Activated CD4-positive, alpha-beta memory T cell treated with anti-CD3 and anti-CD28 coated beads, Interleukin-2, amount 10 ng/mL, durations not matched to agents 7 days and 5 days (primary cell): ENCODE data around the gene ATP2A3. TPM values are rescaled to one million over a fixed set of nuclear protein-coding genes. Genes with fewer than 3 reads are reported as not detected.
"Not testable (repeated sequence)": the region's sequence is repeated elsewhere in the genome, so short reads cannot be mapped to it uniquely, and the experiment has no call there.

Experiments
- CTCF ChIA-PET: fragments of 350-600 bp; sonication (Branson Sonifier 250); formaldehyde crosslinking; loops from one replicate; lab custom pipeline; 2021; ENCODE audit warnings: antibody characterized with exemption, inconsistent platforms; lab: Charles Lee
- POLR2A ChIA-PET: fragments of 350-600 bp; sonication (Branson Sonifier 250); formaldehyde crosslinking; loops from one replicate; lab custom pipeline; 2021; ENCODE audit warnings: antibody characterized with exemption; lab: Charles Lee
- DNase-seq: peaks from one replicate; pipeline ENCODE4 v3.0.0-alpha.2; 2020
- H3K27ac Mint-ChIP-seq: one replicate; pipeline ENCODE4 v1.8.0; 2021; ENCODE audit warnings: mild to moderate bottlenecking, mixed read lengths
- H3K27me3 Mint-ChIP-seq: one replicate; pipeline ENCODE4 v1.8.0; 2021; ENCODE audit warnings: mixed read lengths
- H3K36me3 Mint-ChIP-seq: one replicate; pipeline ENCODE4 v1.8.0; 2021; ENCODE audit warnings: low read depth, mixed read lengths
- H3K4me1 Mint-ChIP-seq: one replicate; pipeline ENCODE4 v1.8.0; 2021; ENCODE audit warnings: mixed read lengths
- H3K4me3 Mint-ChIP-seq: one replicate; pipeline ENCODE4 v1.8.0; 2021; ENCODE audit warnings: mild to moderate bottlenecking, mixed read lengths
- H3K9me3 Mint-ChIP-seq: one replicate; pipeline ENCODE4 v1.8.0; 2021; ENCODE audit warnings: mixed read lengths
- total RNA-seq, 2 experiments: library from RNA; stranded (reverse); gene quantifications; one replicate each; pipeline ENCODE4 v1.2.3, GENCODE V29; 2021

ATP2A3 gene
- total RNA-seq, 2 experiments from 2014 or later = 290 to 291 TPM

GRCh38 chr17:4003501-4004421, 39.5 kb upstream of the ATP2A3 start:
- no peak for DNase-seq
- H3K27ac Mint-ChIP-seq = no peak overlapping the region
- no peaks in the 10 kb centered on the region for H3K9me3 Mint-ChIP-seq
- peaks cover 24% of the 10 kb centered on the region for H3K36me3 Mint-ChIP-seq
- ChIA-PET CTCF (interaction anchor here (0.7 to 4.0 kb wide), 6 partner anchors 22 to 158 kb away, joined by 3 to 29 read pairs (median 6); partner anchors contain the start of genes NCBP3 and P2RX1), POLR2A (no interaction called here)
- H3K27me3 Mint-ChIP-seq = peaks cover 1% of the 10 kb centered on the region
- no peak overlapping the region for H3K4me3 Mint-ChIP-seq
- peaks cover 6% of the 10 kb centered on the region for H3K4me1 Mint-ChIP-seq

GRCh38 chr17:4003131-4003500, 38.9 kb upstream of the ATP2A3 start:
- POLR2A ChIA-PET = no interaction called here
- H3K4me1 Mint-ChIP-seq = peaks cover 6% of the 10 kb centered on the region
- no peak overlapping the region for H3K27ac Mint-ChIP-seq
- DNase-seq = no peak
- H3K36me3 Mint-ChIP-seq = peaks cover 21% of the 10 kb centered on the region
- no peak overlapping the region for H3K4me3 Mint-ChIP-seq
- H3K9me3 Mint-ChIP-seq = no peaks in the 10 kb centered on the region
- peaks cover 3% of the 10 kb centered on the region for H3K27me3 Mint-ChIP-seq
- CTCF ChIA-PET = interaction anchor here (0.8 kb wide), 1 partner anchor 89 kb away, joined by 7 read pairs; no protein-coding TSS in a partner anchor

GRCh38 chr17:4001048-4001590, 36.9 kb upstream of the ATP2A3 start:
- ChIA-PET CTCF (interaction anchor here (1.2 kb wide), 1 partner anchor 87 kb away, joined by 3 read pairs; no protein-coding TSS in a partner anchor), POLR2A (interaction anchor here (1.3 to 1.9 kb wide), 2 partner anchors 37 to 88 kb away, joined by 4 read pairs; partner anchors contain the start of gene ATP2A3)
- no peak for DNase-seq
- Mint-ChIP-seq H3K9me3 (no peaks in the 10 kb centered on the region), H3K27me3 (peaks cover 11% of the 10 kb centered on the region), H3K4me1 (peaks cover 6% of the 10 kb centered on the region), H3K4me3 (no peak overlapping the region), H3K27ac (no peak overlapping the region), H3K36me3 (peaks cover 7% of the 10 kb centered on the region)

GRCh38 chr17:3998436-3998835, 34.2 kb upstream of the ATP2A3 start:
- Mint-ChIP-seq H3K4me3 (no peak overlapping the region), H3K4me1 (no peaks in the 10 kb centered on the region), H3K27ac (no peak overlapping the region), H3K27me3 (peaks cover 26% of the 10 kb centered on the region), H3K36me3 (no peaks in the 10 kb centered on the region), H3K9me3 (peaks cover 7% of the 10 kb centered on the region)
- CTCF ChIA-PET = interaction anchor here (1.1 kb wide), 1 partner anchor 85 kb away, joined by 7 read pairs; no protein-coding TSS in a partner anchor
- POLR2A ChIA-PET = interaction anchor here (0.6 kb wide), 1 partner anchor 41 kb away, joined by 3 read pairs; no protein-coding TSS in a partner anchor
- DNase-seq = no peak

- Mint-ChIP-seq H3K9me3 (peaks cover 7% of the 10 kb centered on the region), H3K27ac (no peak overlapping the region), H3K36me3 (no peaks in the 10 kb centered on the region), H3K4me3 (no peak overlapping the region), H3K27me3 (peaks cover 31% of the 10 kb centered on the region), H3K4me1 (no peaks in the 10 kb centered on the region)
- POLR2A ChIA-PET = no interaction called here
- CTCF ChIA-PET = interaction anchor here (0.7 to 2.8 kb wide), 3 partner anchors 81 to 224 kb away, joined by 3 to 10 read pairs (median 4); partner anchors contain the start of gene NCBP3
- DNase-seq = no peak
These were observed 30.8 kb upstream of the ATP2A3 start for GRCh38 chr17:3995067-3995466.

GRCh38 chr17:3994221-3994576, 30.0 kb upstream of the ATP2A3 start:
- H3K4me3 Mint-ChIP-seq = no peak overlapping the region
- H3K36me3 Mint-ChIP-seq = no peaks in the 10 kb centered on the region
- H3K27me3 Mint-ChIP-seq = peaks cover 30% of the 10 kb centered on the region
- CTCF ChIA-PET = interaction anchor here (2.8 kb wide), 1 partner anchor 80 kb away, joined by 10 read pairs; no protein-coding TSS in a partner anchor
- no peak for DNase-seq
- H3K27ac Mint-ChIP-seq = no peak overlapping the region
- H3K9me3 Mint-ChIP-seq = peaks cover 7% of the 10 kb centered on the region
- no peaks in the 10 kb centered on the region for H3K4me1 Mint-ChIP-seq
- POLR2A ChIA-PET = no interaction called here

- H3K27me3 Mint-ChIP-seq = peaks cover 30% of the 10 kb centered on the region
- CTCF ChIA-PET = interaction anchor here (2.8 kb wide), 1 partner anchor 80 kb away, joined by 10 read pairs; no protein-coding TSS in a partner anchor
- H3K36me3 Mint-ChIP-seq = no peaks in the 10 kb centered on the region
These were observed 29.4 kb upstream of the ATP2A3 start for GRCh38 chr17:3993493-3994220.

GRCh38 chr17:3992370-3992769, 28.1 kb upstream of the ATP2A3 start:
- Mint-ChIP-seq H3K9me3 (peaks cover 7% of the 10 kb centered on the region), H3K27ac (no peak overlapping the region), H3K4me1 (no peaks in the 10 kb centered on the region), H3K4me3 (no peak overlapping the region), H3K36me3 (no peaks in the 10 kb centered on the region), H3K27me3 (peaks cover 28% of the 10 kb centered on the region)
- ChIA-PET POLR2A (interaction anchor here (0.6 kb wide), 1 partner anchor 279 kb away, joined by 3 read pairs; no protein-coding TSS in a partner anchor), CTCF (interaction anchor here (0.7 to 2.8 kb wide), 3 partner anchors 76 to 146 kb away, joined by 3 to 10 read pairs (median 4); partner anchors contain the start of gene P2RX1)
- no peak for DNase-seq

More at GRCh38 chr17:3993493-3994220, 29.4 kb upstream of the ATP2A3 start:
- no peaks in the 10 kb centered on the region for H3K4me1 Mint-ChIP-seq
- H3K4me3 Mint-ChIP-seq = no peak overlapping the region
- no peak overlapping the region for H3K27ac Mint-ChIP-seq
- POLR2A ChIA-PET = no interaction called here
- H3K9me3 Mint-ChIP-seq = peaks cover 7% of the 10 kb centered on the region
- no peak for DNase-seq

GRCh38 chr17:3991699-3992098, 27.5 kb upstream of the ATP2A3 start:
- H3K27ac Mint-ChIP-seq, H3K4me1 Mint-ChIP-seq, DNase-seq, H3K4me3 Mint-ChIP-seq, POLR2A ChIA-PET, H3K36me3 Mint-ChIP-seq, H3K9me3 Mint-ChIP-seq: not testable (repeated sequence)
- CTCF ChIA-PET = interaction anchor here (0.9 kb wide), 1 partner anchor 145 kb away, joined by 3 read pairs; no protein-coding TSS in a partner anchor
- H3K27me3 Mint-ChIP-seq = peaks cover 25% of the 10 kb centered on the region

- Mint-ChIP-seq H3K27ac (no peak overlapping the region), H3K4me1 (no peaks in the 10 kb centered on the region), H3K27me3 (peaks cover 20% of the 10 kb centered on the region), H3K9me3 (peaks cover 7% of the 10 kb centered on the region), H3K36me3 (no peaks in the 10 kb centered on the region), H3K4me3 (no peak overlapping the region)
- DNase-seq = no peak
- ChIA-PET POLR2A (no interaction called here), CTCF (interaction anchor here (1.0 kb wide), 1 partner anchor 25 kb away, joined by 3 read pairs; no protein-coding TSS in a partner anchor)
These were observed 26.3 kb upstream of the ATP2A3 start for GRCh38 chr17:3990386-3991127.

GRCh38 chr17:3989041-3989886, 25.0 kb upstream of the ATP2A3 start:
- no peak overlapping the region for H3K27ac Mint-ChIP-seq
- H3K9me3 Mint-ChIP-seq = no peaks in the 10 kb centered on the region
- POLR2A ChIA-PET = no interaction called here

More at GRCh38 chr17:3989041-3989886, 25.0 kb upstream of the ATP2A3 start:
- peaks cover 12% of the 10 kb centered on the region for H3K27me3 Mint-ChIP-seq
- peaks cover 5% of the 10 kb centered on the region for H3K4me1 Mint-ChIP-seq
- no peaks in the 10 kb centered on the region for H3K36me3 Mint-ChIP-seq
- DNase-seq = no peak
- CTCF ChIA-PET = interaction anchor here (0.7 kb wide), 1 partner anchor 75 kb away, joined by 3 read pairs; no protein-coding TSS in a partner anchor
- no peak overlapping the region for H3K4me3 Mint-ChIP-seq
